CD4-positive, alpha-beta T cell treated with Interleukin-6 for 4 hours (primary cell): ENCODE results near the gene DOC2A.
"Not testable (repeated sequence)": the region's sequence is repeated elsewhere in the genome, so short reads cannot be mapped to it uniquely, and the experiment has no call there.

Source experiments
- DNase-seq: peaks from one replicate; pipeline ENCODE4 v3.0.0-alpha.2; 2020; ENCODE audit warnings: mixed read lengths

DOC2A gene

DNA sequence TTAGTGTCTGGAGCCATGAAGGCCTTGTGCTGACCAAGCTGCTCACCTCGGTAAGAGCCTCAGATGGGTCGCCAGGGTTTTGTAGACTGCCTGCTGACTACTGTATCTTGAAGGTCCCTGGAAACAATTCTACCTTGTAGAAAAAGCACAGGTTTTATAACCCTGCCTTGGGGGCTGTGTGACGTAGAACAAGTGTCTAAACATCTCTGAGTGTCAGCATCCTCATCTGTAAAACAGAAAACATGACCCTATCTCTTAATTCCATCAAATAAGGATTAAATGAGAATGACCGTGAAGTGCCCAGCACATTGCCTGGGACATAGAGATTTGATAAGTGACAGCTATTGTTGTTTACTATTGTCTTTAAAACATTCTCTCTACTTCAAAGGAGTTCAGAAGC lies 42.6 kb downstream of the DOC2A start:
- DNase-seq, result no peak

DNA sequence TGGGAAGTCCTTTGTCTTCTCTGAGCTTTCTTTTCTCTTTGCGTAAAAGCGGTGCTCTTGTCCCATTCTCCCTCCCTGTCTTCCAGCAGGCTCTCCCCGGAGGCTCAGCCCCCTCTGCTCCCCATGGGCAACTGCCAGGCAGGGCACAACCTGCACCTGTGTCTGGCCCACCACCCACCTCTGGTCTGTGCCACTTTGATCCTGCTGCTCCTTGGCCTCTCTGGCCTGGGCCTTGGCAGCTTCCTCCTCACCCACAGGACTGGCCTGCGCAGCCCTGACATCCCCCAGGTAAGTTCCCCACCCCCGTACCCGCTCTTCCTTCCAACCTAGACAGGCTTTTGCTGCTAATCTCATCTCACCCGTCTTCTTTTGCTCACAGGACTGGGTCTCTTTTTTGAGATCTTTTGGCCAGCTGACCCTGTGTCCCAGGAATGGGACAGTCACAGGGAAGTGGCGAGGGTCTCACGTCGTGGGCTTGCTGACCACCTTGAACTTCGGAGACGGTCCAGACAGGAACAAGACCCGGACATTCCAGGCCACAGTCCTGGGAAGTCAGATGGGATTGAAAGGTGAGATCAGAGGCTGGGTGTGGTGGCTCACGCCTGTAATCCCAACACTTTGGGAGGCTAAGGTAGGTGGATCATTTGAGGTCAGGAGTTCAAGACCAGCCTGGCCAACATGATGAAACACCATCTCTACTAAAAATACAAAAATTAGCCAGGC lies 47.6 kb downstream of the DOC2A start:
- DNase-seq, result no peak

DNA sequence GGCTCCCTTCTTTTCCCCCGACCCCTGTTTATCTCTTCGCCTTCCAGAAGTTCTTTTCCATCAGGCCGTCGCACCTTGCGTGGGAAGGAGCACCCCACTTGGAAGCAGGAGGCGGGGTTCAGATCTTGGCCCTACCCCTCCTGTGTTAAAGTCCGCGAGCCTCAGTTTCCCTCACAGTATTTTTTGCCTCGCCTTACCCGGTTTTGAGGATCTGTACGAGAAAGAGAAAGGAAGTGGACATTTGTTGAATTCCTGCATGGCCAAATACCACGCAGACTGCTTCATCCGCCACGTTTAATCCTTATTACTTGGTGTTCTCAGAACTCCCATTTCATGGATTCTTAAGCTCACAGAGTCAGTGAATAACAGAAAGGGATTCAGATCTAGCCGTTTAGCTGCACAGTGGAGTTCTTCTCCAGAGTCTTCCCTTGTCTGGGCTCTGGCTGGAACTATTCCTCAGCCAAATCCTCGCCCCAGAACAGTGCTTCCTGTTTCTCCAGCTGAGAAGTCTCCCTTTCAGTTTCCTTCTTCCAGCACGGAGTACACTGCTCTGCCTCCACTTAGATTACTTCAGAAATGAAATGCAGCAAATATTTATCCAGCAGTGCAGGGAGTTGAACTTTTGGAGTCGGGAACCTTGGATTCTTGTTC lies 48.4 kb downstream of the DOC2A start:
- no peak for DNase-seq

DNA sequence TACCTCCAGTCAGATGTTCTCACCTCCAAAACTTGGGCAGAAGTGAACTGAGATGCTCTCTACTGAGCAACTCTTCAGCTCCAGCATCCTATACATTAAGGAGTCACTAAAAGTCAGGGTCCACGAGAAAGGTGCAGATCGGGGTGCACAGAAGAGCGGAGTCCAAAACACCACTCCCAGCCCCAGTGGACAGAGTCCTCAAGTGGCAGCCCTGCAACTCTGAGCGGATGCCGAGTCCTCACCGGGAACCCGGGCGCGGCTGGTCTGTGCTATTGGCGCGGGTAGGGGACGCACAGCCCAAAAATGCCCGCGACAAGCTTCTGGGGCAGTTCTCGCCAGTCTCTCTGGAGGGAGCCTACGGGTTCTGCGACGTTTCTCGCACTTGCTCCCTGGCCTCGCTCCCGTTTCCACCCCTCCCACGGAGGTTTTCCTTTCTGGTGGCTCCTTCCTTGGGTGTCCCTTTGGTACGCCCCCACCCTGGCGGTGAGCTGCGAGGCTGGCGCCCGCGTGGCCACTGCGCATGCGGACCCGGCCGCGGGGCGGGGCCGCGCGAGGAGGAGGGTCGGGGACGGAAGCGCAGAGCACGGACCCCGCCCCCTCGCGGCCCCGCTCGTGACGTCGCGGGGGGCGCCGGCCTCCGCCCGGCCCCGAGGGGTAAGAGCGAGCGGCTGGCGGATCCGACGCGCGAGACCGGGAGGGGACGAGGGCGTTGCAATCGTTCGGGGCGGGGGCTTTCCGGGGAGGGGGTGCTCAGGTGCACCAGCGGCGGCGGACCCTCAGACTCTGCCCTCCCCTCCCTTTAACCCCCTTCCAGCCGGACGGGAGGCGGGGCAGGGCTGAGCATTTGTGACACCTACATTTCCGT lies 49.1 kb downstream of the DOC2A start, which contains the start of gene TMEM219:
Gene TMEM219, plus strand, starts transcription at position 601 of the 865 bp plus-strand sequence. CDS start 1,065 bp downstream, outside the sequence.
- DNase-seq, result peak; percentile 93

DNA sequence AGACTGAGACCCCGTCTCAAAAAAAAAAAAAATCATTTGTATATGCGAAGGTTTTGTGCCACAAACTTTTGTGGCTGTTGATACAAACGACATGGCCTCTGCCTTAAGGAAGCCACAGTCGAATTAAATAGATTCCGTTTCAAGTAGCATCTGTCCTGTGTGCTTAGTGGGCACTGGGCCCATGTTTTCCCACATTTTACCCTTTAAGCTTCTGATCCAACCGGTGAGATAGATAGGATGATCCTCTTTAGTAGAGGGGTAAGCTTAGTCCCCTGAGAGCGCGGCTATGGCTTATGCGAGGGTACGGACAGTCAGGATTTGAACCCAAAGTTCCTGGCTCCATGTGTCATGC lies 49.7 kb downstream of the DOC2A start:
- DNase-seq, result no peak

DNA sequence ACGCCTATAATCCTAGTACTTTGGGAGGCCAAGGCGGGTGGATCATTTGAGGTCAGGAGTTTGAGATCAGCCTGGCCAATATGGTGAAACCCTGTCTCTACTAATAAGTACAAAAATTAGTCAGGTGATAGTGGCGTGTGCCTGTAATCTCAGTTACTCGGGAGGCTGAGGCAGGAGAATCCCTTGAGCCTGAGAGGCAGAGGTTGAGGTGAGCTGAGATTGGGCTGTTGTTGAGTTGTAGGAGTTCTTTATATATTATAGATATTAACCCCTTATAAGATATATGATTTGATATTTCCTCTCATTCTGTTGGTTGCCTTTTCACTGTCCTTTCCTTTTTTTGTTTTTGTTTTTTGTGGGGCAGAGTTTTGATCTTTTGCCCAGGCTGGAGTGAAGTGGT lies 51.0 kb downstream of the DOC2A start:
- not testable (repeated sequence) for DNase-seq

DNA sequence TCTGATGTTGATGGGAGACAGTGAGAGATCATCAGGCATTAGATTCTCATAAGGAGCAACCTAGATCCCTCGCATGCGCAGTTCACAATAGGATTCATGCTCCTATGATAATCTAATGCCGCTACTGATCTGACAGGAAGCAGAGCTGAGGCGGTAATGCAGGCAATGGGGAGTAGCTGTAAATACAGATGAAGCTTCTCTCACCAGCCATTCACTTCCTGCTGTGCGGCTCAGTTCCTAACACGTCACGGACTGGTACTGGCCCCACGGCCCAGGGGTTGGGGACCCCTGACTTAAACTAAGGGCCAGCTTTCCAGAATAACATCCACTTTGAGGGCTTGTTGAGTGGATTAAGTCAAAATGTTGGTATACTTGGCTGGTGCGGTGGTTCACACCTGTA lies 51.5 kb downstream of the DOC2A start:
- DNase-seq, result no peak

DNA sequence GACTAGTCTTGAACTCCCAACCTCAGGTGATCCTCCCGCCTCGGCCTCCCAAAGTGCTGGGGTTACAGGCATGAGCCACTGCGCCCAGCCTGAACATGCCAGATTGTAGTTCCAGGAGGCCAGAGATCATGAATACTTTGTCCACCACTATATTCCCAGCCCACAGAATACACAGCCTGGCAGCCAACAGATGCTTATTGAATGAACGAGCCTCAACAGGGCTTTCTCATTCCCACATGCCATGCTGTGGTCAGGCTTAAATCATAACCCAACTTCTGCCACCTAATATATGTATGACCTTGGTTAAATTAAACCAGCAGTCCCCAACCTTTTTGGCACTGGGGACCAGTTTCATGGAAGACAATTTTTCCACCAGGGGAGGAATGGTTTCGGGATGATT lies 52.1 kb downstream of the DOC2A start:
- DNase-seq, result no peak
